OCI-LY3 (cell line): ENCODE measurements around the gene OGT.

ENCODE experiments used
- CTCF ChIP-seq: fragments of 200-600, 300-600 bp; sonication (generic); IDR thresholded peaks from 2 replicates; pipeline ENCODE4 v1.5.1; 2014; ENCODE audit warnings: antibody characterized with exemption, low read length, low read depth
- EZH2phosphoT487 ChIP-seq: fragments of 200-600 bp; shearing (Covaris generic); IDR thresholded peaks from 2 replicates; pipeline ENCODE4 v1.6.1; 2018; ENCODE audit warnings: antibody characterized with exemption, mixed run types, low read depth

GRCh38 chrX:71540801-71541200 is 7.9 kb downstream of the OGT start:
- TF ChIP-seq CTCF (no peak), EZH2phosphoT487 (no peak)
